K562 (cell line): ENCODE measurements around the gene NYNRIN. TPM values are rescaled to one million over a fixed set of nuclear protein-coding genes. Genes with fewer than 3 reads are reported as not detected.

Experiments used
- ATF7 ChIP-seq: fragments of 450-650 bp; IDR thresholded peaks from 2 replicates; pipeline ENCODE4 v1.7.1; 2014; ENCODE audit warnings: mild to moderate bottlenecking, moderate library complexity
- CHD1 ChIP-seq: fragments of 200-600 bp; sonication (generic); IDR thresholded peaks from one replicate; pipeline ENCODE4 v1.6.1; 2012; ENCODE audit warnings: mild to moderate bottlenecking, moderate library complexity, low read length, inconsistent platforms
- HNRNPL ChIP-seq: fragments of 200-400 bp; formaldehyde crosslinking; IDR thresholded peaks from 2 replicates; pipeline ENCODE4 v1.6.1; 2017; ENCODE audit warnings: low read depth, mild to moderate bottlenecking, low read length
- TBP ChIP-seq: optimal IDR thresholded peaks from 2 replicates; pipeline ENCODE3; 2011; ENCODE audit warnings: low read depth, low read length, improper control_type of control experiment
- polyA plus RNA-seq, 8 experiments: library from polyadenylated mRNA; depleted of rRNA in 4 of 8; stranded (reverse) in 5 of 8; unstranded in 3 of 8; fragments of >200 nt; fragmentation: Nextera tagmentation in 2 of 8; fragmentation: Illumina TruSeq in 1 of 8; extraction: Ambion mirVana in 2 of 8; extraction: Trizol in 1 of 8; gene quantifications; 2 replicates each; pipeline versions ENCODE4 v1.2.1 to v1.2.3, GENCODE V29; 2011 to 2014; ENCODE audit warnings: inconsistent platforms in 1 of 8, missing spikeins in 1 of 8
- total RNA-seq, 7 experiments: library from RNA; depleted of rRNA in 6 of 7; stranded (reverse); fragments of >200 nt in 6 of 7; fragmentation: Illumina TruSeq in 2 of 7; extraction: Trizol in 2 of 7; gene quantifications; 2 replicates each; pipeline versions ENCODE4 v1.2.1 to v1.2.3, GENCODE V29; 2011 to 2021; ENCODE audit warnings: low replicate concordance in 1 of 7
- TF ChIP-seq, protein P1 (sequence below): sonication (generic); formaldehyde crosslinking; IDR thresholded peaks from 2 replicates; pipeline ENCODE4 v1.8.0; 2023; ENCODE audit warnings: mild to moderate bottlenecking, missing genetic modification reagents
- TF ChIP-seq, protein P2 (sequence below), 2 experiments: fragments of 200-800 bp in 1 of 2; sonication (Bioruptor generic) in 1 of 2; sonication (generic) in 1 of 2; formaldehyde crosslinking in 1 of 2; IDR thresholded peaks in 1 of 2; conservative IDR thresholded peaks in 1 of 2; 2 replicates each; pipeline versions ENCODE4 v1.5.0 to v1.6.1; 2016 to 2020; ENCODE audit warnings: missing compliant biosample characterization in 1 of 2, missing genetic modification characterization in 1 of 2, missing genetic modification reagents in 1 of 2
- TF ChIP-seq, protein P3 (sequence below): sonication (generic); formaldehyde crosslinking; IDR thresholded peaks from 2 replicates; pipeline ENCODE4 v1.8.0; 2022; ENCODE audit warnings: mild to moderate bottlenecking, missing genetic modification reagents
- TF ChIP-seq, protein P4 (sequence below), 2 experiments: IDR thresholded peaks; 2 replicates each; pipeline ENCODE4 v1.6.1; 2011; ENCODE audit warnings: borderline replicate concordance in 1 of 2, control low read depth in 1 of 2, low read depth in 1 of 2, low read length in 1 of 2, mild to moderate bottlenecking in 1 of 2, mixed read lengths in 1 of 2, moderate library complexity in 1 of 2; ENCODE audit not compliant: insufficient read depth in 1 of 2, insufficient read length in 1 of 2, poor library complexity in 1 of 2, severe bottlenecking in 1 of 2; ENCODE audit errors: extremely low read depth in 1 of 2
- TF ChIP-seq, protein P5 (sequence below): fragments of 250-450 bp; sonication (Bioruptor Pico); IDR thresholded peaks from 2 replicates; pipeline ENCODE4 v1.9.0; 2021; ENCODE audit warnings: mild to moderate bottlenecking, inconsistent platforms

The NYNRIN gene
- total and polyA plus RNA-seq, 9 of the 15 experiments (the other 6 are each of a cell fraction or from before 2014, with no cell fraction given): 0.04 to 1.2 (median 0.28) TPM

DNA sequence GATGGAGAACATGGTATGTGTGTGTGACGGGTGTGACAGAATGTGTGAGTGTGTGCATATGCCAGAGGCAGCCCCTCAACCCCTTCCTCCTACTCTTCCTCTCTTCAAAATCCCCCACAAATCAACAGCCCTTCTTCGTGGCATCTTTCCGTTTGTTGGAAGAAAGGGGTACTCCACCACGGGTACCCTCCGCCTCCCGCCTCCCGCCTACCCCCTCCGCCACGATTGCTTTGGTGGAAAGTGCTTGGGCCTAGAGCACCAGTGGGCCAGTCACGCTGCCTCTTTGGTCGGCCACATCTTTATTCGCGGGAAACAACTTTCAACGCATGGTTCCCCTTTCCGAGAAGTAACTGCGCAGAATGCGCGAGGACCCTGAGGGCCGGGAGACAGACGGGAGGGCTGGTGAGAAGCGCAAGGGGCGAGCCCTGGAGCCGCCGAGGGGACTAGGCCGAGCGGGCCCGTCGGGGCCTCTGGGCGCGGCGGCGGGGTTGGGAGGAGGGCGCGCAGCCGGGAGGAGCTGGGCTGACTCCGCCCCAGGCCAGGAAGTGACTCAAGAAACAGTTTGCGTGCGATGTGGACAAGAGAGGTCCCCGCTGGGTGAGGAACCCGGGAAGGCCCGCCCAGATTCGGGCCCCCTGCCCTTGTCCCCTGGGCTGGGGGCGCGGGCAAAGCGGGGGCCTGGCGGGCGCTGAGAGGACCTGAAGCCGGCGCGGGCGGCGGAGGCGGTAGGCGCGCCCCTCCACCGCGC, 30.8 kb downstream of the NYNRIN start, which contains the start of the genes CBLN3 and KHNYN (continued):
- TF ChIP-seq, protein P1, sequence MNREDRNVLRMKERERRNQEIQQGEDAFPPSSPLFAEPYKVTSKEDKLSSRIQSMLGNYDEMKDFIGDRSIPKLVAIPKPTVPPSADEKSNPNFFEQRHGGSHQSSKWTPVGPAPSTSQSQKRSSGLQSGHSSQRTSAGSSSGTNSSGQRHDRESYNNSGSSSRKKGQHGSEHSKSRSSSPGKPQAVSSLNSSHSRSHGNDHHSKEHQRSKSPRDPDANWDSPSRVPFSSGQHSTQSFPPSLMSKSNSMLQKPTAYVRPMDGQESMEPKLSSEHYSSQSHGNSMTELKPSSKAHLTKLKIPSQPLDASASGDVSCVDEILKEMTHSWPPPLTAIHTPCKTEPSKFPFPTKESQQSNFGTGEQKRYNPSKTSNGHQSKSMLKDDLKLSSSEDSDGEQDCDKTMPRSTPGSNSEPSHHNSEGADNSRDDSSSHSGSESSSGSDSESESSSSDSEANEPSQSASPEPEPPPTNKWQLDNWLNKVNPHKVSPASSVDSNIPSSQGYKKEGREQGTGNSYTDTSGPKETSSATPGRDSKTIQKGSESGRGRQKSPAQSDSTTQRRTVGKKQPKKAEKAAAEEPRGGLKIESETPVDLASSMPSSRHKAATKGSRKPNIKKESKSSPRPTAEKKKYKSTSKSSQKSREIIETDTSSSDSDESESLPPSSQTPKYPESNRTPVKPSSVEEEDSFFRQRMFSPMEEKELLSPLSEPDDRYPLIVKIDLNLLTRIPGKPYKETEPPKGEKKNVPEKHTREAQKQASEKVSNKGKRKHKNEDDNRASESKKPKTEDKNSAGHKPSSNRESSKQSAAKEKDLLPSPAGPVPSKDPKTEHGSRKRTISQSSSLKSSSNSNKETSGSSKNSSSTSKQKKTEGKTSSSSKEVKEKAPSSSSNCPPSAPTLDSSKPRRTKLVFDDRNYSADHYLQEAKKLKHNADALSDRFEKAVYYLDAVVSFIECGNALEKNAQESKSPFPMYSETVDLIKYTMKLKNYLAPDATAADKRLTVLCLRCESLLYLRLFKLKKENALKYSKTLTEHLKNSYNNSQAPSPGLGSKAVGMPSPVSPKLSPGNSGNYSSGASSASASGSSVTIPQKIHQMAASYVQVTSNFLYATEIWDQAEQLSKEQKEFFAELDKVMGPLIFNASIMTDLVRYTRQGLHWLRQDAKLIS (CRISPR knock-in tag): no peak
- TF ChIP-seq, protein P2, sequence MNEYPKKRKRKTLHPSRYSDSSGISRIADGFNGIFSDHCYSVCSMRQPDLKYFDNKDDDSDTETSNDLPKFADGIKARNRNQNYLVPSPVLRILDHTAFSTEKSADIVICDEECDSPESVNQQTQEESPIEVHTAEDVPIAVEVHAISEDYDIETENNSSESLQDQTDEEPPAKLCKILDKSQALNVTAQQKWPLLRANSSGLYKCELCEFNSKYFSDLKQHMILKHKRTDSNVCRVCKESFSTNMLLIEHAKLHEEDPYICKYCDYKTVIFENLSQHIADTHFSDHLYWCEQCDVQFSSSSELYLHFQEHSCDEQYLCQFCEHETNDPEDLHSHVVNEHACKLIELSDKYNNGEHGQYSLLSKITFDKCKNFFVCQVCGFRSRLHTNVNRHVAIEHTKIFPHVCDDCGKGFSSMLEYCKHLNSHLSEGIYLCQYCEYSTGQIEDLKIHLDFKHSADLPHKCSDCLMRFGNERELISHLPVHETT (CRISPR knock-in tag; conservative IDR thresholded peaks at IDR 0.05 in 1 of 2, IDR thresholded peaks at IDR 0.05 in 1 of 2): 0 out of 4 replicates have a peak, but pooled peaks of 1 of the 2 experiments have one; percentile 31
- no peak for TF ChIP-seq CHD1
- TF ChIP-seq, protein P3, sequence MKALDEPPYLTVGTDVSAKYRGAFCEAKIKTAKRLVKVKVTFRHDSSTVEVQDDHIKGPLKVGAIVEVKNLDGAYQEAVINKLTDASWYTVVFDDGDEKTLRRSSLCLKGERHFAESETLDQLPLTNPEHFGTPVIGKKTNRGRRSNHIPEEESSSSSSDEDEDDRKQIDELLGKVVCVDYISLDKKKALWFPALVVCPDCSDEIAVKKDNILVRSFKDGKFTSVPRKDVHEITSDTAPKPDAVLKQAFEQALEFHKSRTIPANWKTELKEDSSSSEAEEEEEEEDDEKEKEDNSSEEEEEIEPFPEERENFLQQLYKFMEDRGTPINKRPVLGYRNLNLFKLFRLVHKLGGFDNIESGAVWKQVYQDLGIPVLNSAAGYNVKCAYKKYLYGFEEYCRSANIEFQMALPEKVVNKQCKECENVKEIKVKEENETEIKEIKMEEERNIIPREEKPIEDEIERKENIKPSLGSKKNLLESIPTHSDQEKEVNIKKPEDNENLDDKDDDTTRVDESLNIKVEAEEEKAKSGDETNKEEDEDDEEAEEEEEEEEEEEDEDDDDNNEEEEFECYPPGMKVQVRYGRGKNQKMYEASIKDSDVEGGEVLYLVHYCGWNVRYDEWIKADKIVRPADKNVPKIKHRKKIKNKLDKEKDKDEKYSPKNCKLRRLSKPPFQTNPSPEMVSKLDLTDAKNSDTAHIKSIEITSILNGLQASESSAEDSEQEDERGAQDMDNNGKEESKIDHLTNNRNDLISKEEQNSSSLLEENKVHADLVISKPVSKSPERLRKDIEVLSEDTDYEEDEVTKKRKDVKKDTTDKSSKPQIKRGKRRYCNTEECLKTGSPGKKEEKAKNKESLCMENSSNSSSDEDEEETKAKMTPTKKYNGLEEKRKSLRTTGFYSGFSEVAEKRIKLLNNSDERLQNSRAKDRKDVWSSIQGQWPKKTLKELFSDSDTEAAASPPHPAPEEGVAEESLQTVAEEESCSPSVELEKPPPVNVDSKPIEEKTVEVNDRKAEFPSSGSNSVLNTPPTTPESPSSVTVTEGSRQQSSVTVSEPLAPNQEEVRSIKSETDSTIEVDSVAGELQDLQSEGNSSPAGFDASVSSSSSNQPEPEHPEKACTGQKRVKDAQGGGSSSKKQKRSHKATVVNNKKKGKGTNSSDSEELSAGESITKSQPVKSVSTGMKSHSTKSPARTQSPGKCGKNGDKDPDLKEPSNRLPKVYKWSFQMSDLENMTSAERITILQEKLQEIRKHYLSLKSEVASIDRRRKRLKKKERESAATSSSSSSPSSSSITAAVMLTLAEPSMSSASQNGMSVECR (CRISPR knock-in tag): peak; percentile 60; the same call in 1 of the 2 replicates
- TF ChIP-seq ATF7: 0 out of 2 replicates have a peak, but pooled peaks have one; percentile 33
- TF ChIP-seq TBP: peak; percentile 74
- no peak for TF ChIP-seq HNRNPL
- TF ChIP-seq, protein P4, sequence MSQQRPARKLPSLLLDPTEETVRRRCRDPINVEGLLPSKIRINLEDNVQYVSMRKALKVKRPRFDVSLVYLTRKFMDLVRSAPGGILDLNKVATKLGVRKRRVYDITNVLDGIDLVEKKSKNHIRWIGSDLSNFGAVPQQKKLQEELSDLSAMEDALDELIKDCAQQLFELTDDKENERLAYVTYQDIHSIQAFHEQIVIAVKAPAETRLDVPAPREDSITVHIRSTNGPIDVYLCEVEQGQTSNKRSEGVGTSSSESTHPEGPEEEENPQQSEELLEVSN (IDR thresholded peaks at IDR 0.05; ENCODE audit: borderline replicate concordance in 1 of 2, extremely low read depth in 1 of 2, insufficient read depth in 1 of 2, insufficient read length in 1 of 2, low read depth in 1 of 2, low read length in 1 of 2, poor library complexity in 1 of 2, severe bottlenecking in 1 of 2): peak; percentile 41 to 57
- TF ChIP-seq, protein P5, sequence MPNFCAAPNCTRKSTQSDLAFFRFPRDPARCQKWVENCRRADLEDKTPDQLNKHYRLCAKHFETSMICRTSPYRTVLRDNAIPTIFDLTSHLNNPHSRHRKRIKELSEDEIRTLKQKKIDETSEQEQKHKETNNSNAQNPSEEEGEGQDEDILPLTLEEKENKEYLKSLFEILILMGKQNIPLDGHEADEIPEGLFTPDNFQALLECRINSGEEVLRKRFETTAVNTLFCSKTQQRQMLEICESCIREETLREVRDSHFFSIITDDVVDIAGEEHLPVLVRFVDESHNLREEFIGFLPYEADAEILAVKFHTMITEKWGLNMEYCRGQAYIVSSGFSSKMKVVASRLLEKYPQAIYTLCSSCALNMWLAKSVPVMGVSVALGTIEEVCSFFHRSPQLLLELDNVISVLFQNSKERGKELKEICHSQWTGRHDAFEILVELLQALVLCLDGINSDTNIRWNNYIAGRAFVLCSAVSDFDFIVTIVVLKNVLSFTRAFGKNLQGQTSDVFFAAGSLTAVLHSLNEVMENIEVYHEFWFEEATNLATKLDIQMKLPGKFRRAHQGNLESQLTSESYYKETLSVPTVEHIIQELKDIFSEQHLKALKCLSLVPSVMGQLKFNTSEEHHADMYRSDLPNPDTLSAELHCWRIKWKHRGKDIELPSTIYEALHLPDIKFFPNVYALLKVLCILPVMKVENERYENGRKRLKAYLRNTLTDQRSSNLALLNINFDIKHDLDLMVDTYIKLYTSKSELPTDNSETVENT (CRISPR knock-in tag): peak; percentile 68; the same call in 1 of the 2 replicates
